H1 (cell line): ENCODE data around the gene SEMA3E.

Experiments
- CTCF ChIP-seq, 3 experiments: IDR thresholded peaks; 1 replicate in 2 of 3; 2 replicates in 1 of 3; pipeline versions ENCODE4 v1.5.1 to v1.6.1; 2011; ENCODE audit warnings: low read length in 3 of 3, mild to moderate bottlenecking in 3 of 3, inconsistent platforms in 2 of 3, low read depth in 1 of 3, moderate library complexity in 1 of 3; ENCODE audit not compliant: insufficient read depth in 1 of 3; ENCODE audit errors: control extremely low read depth in 1 of 3
- FOSL1 ChIP-seq: IDR thresholded peaks from 2 replicates; pipeline ENCODE4 v1.6.1; 2011; ENCODE audit warnings: mild to moderate bottlenecking, low read depth, low read length, moderate library complexity; ENCODE audit not compliant: insufficient read depth
- HDAC6 ChIP-seq: IDR thresholded peaks from one replicate; pipeline ENCODE4 v1.7.1; 2012; ENCODE audit warnings: low read depth, mild to moderate bottlenecking, inconsistent platforms, low read length, moderate library complexity

GRCh38 chr7:83531766-83532165 lies 117.2 kb downstream of the SEMA3E start:
- TF ChIP-seq CTCF (IDR thresholded peaks at IDR 0.05; ENCODE audit: control extremely low read depth in 1 of 3, insufficient read depth in 1 of 3, low read depth in 1 of 3, low read length in 3 of 3) (no peak), FOSL1 (no peak), HDAC6 (no peak)
